ENCODE results near the gene SLCO4A1. TPM values are rescaled to one million over a fixed set of nuclear protein-coding genes. Genes with fewer than 3 reads are reported as not detected.
A peak's percentile ranks its signal among the peaks of the same experiment; 100 is the strongest.

The SLCO4A1 gene
- total RNA-seq, 4 donors from 2014 or later: 15.9 to 20.2 (median 19.2) TPM

DNA sequence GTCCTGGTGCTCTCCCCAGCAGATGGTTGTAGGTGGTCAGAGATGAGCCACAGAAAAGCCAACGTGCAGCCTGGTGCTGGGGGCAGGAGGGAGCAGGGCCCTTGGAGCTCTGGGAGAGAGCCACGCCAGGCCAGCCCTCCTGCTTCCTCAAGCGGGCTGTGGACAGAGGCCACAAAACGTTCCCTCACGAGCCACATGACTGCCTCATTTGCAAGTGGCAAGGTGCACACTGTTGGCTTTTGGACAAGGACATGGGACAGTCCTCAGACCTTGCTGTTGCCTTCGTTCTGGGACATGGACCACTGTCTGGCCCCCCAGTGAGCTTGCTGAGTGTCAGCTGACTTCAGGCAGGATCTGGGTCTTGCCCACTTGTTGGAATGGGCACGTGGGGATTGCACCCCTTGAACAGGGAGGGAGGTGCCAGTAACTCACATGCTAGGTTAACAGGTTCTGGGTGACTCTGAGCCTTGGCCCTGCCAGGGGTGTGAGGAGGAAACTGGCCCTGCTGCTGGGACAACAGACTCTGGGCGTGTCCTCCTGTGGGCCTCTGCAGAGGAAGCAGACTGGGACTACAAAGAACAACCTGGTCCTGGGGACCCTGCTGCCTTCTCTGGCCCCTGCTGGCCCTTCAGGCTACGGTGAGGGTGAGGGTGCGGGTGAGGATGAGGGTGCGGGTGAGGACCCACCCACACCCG, 2.6 kb downstream of the SLCO4A1 start:
- H3K36me3 ChIP-seq: no peaks in the 10 kb centered on the region
- ATAC-seq: no peak
- peak overlapping the region in 2 of 4 donors; percentile 31 to 91 for H3K27ac ChIP-seq
- H3K9me3 ChIP-seq: no peaks in the 10 kb centered on the region
- H3K4me3 ChIP-seq: peak overlapping the region in 1 of 2 donors; percentile 65
- peaks cover 0 to 76% (median 25%) of the 10 kb centered on the region in 3 donors for H3K4me1 ChIP-seq
- 29% methylated on average over 1 of the region's 12 CpGs; no CpG with 5 or more reads in 1 of the 2 donors for WGBS, 2 donors (ENCODE audit: low coverage in 1 of 2)
- TF ChIP-seq POLR2AphosphoS5 (IDR thresholded peaks at IDR 0.05) (no peak), EP300 (IDR thresholded peaks at IDR 0.05) (no peak), POLR2A (IDR thresholded peaks at IDR 0.05) (no peak)
- TF ChIP-seq, protein P1, sequence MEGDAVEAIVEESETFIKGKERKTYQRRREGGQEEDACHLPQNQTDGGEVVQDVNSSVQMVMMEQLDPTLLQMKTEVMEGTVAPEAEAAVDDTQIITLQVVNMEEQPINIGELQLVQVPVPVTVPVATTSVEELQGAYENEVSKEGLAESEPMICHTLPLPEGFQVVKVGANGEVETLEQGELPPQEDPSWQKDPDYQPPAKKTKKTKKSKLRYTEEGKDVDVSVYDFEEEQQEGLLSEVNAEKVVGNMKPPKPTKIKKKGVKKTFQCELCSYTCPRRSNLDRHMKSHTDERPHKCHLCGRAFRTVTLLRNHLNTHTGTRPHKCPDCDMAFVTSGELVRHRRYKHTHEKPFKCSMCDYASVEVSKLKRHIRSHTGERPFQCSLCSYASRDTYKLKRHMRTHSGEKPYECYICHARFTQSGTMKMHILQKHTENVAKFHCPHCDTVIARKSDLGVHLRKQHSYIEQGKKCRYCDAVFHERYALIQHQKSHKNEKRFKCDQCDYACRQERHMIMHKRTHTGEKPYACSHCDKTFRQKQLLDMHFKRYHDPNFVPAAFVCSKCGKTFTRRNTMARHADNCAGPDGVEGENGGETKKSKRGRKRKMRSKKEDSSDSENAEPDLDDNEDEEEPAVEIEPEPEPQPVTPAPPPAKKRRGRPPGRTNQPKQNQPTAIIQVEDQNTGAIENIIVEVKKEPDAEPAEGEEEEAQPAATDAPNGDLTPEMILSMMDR (IDR thresholded peaks at IDR 0.05): no peak
- H3K27me3 ChIP-seq: peaks cover 68% of the 10 kb centered on the region

DNA sequence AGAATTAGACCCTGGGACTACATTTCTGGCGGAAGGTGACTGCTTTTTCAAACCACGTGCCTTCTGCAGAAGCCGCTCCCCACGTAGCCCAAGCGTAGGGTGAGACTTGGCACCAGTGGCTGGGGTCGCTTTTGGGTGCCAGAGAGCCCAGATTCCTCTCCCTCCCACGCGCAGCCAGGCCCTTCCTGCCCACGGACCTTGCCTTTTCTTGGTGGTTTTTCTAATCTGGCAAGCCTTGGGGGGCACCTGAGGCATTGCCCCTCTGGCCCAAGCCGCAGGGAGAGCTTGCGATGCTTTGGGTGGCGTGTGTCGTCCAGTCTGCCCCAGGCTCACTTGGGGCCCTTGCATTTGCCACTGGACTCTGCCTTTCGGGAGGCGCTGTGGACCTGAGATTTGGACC, 3.3 kb downstream of the SLCO4A1 start:
- 79 to 81% methylated on average over 3 to 7 of the region's 15 CpGs for WGBS, 2 donors (ENCODE audit: low coverage in 1 of 2)
- no peak for ATAC-seq
- Histone ChIP-seq H3K36me3 (no peaks in the 10 kb centered on the region), H3K4me1 (peaks cover 0 to 80% (median 25%) of the 10 kb centered on the region in 3 donors), H3K4me3 (peak overlapping the region in 1 of 2 donors; percentile 14), H3K9me3 (no peaks in the 10 kb centered on the region), H3K27me3 (peaks cover 61% of the 10 kb centered on the region), H3K27ac (peak overlapping the region in 2 of 4 donors; percentile 24 to 91)
- TF ChIP-seq, protein P1 (IDR thresholded peaks at IDR 0.05): no peak
- TF ChIP-seq POLR2A (IDR thresholded peaks at IDR 0.05) (no peak), POLR2AphosphoS5 (IDR thresholded peaks at IDR 0.05) (no peak)

DNA sequence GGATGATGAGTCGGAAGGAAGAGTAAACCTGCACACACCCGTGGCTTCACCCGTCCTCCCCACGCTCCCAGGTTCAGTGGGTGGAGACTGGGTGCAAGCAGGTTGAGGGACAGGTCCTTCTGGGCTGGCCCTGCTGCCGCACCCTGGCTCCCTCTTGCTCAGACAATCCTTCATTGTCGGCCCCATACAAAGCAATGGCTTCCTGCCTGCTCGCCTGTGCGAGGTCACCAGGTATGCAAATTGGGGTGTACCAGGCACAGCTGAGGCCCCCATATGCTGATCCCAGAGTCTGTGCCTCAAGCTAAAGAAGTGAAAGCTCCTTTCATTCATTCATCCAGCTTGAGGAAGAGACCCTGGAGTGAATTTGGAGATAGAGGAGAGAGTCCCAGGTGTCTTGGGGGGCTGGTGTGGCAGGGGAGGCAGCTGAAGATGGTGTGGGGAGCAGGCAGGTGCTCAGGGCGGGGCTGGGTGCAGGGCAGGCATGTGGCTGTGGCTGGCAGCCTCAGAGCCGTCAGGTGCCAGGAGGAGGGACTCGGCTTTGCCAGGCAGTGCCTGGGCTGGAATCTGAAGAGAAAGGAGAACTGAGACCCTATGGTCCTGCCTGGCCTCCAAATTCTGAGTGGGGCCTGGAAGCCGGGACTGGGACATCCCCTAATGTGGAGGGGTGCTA, 4.7 kb downstream of the SLCO4A1 start:
- no peaks in the 10 kb centered on the region for H3K9me3 ChIP-seq
- peaks cover 48% of the 10 kb centered on the region for H3K27me3 ChIP-seq
- no peak overlapping the region for H3K4me3 ChIP-seq
- H3K27ac ChIP-seq: peak overlapping the region in 3 of 4 donors; percentile 36 to 91 (median 59)
- WGBS, 2 donors (ENCODE audit: low coverage in 1 of 2): 93 to 100% methylated on average over 3 of the region's 12 CpGs
- ATAC-seq: no peak
- peaks cover 0 to 86% (median 26%) of the 10 kb centered on the region in 3 donors for H3K4me1 ChIP-seq
- TF ChIP-seq EP300 (IDR thresholded peaks at IDR 0.05) (no peak), POLR2A (IDR thresholded peaks at IDR 0.05) (no peak), POLR2AphosphoS5 (IDR thresholded peaks at IDR 0.05) (no peak)
- TF ChIP-seq, protein P1 (IDR thresholded peaks at IDR 0.05): no peak
- H3K36me3 ChIP-seq: no peaks in the 10 kb centered on the region

DNA sequence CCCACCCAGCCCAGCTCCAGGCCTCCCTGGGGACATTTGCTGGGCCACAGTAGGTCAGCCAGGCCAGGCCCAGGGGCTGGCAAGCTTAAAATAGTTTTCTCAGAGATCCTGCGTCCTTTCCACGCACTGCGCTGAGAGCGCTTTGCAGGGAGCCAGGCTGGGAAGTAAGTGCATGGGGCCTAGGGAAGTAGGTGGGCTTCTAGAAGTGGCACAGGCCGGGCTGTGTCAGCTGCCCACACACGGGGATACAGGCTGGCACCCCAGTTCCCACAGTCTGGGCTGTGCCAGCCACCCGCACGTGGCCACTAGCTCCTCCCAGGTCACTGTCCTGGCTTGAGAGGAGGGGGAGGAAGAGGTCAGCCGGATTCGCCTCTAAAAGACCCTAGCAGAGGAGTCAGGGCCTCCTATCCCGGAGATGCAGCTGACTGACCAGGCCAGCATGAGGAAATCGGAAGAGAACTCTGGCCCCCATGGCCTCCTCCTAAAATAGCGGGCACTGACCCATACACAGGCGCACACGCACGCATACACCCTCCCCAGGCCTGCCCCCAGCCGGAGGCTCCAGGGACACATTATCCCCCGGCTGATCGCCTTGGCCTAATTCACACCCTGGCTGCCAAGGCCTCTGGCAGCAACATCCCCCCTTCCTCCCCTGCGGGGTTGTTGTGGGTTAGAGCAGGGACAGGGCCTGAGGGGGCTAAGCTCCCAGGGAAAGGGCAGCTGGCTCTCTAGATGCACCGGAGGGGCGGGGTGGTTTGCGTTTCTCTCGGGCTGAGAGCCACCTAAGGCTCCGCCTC, 5.4 kb downstream of the SLCO4A1 start:
- Histone ChIP-seq H3K27me3 (peaks cover 40% of the 10 kb centered on the region), H3K4me1 (peaks cover 0 to 83% (median 22%) of the 10 kb centered on the region in 3 donors), H3K4me3 (no peak overlapping the region), H3K27ac (peak overlapping the region in 3 of 4 donors; percentile 36 to 91 (median 59)), H3K9me3 (no peaks in the 10 kb centered on the region), H3K36me3 (no peaks in the 10 kb centered on the region)
- WGBS, 2 donors (ENCODE audit: low coverage in 1 of 2): 67% methylated on average over 7 of the region's 25 CpGs; no CpG with 5 or more reads in 1 of the 2 donors
- TF ChIP-seq POLR2AphosphoS5 (IDR thresholded peaks at IDR 0.05) (peak; percentile 23), EP300 (IDR thresholded peaks at IDR 0.05) (no peak)
- ATAC-seq: peak; percentile 11
